H1 (cell line): ENCODE results near the gene SLC24A3. TPM values are rescaled to one million over a fixed set of nuclear protein-coding genes. Genes with fewer than 3 reads are reported as not detected.

Experiments
- BCL11A ChIP-seq, 2 experiments: IDR thresholded peaks; one replicate each; pipeline ENCODE4 v1.6.1; 2011; ENCODE audit warnings: low read depth in 2 of 2, low read length in 2 of 2, mild to moderate bottlenecking in 2 of 2
- JUN ChIP-seq: IDR thresholded peaks from 2 replicates; pipeline ENCODE4 v1.6.1; 2011; ENCODE audit warnings: low read depth, mild to moderate bottlenecking, improper control_type of control experiment, low read length
- PHF8 ChIP-seq: fragments of 200-600 bp; sonication (generic); conservative IDR thresholded peaks from 2 replicates; pipeline ENCODE4 v1.7.1; 2012; ENCODE audit warnings: low read depth, mild to moderate bottlenecking, inconsistent platforms, low read length, moderate library complexity
- RBBP5 ChIP-seq: IDR thresholded peaks from 2 replicates; pipeline ENCODE4 v1.7.1; 2012; ENCODE audit warnings: low read depth, mild to moderate bottlenecking, inconsistent platforms, low read length, moderate library complexity, borderline replicate concordance
- RFX5 ChIP-seq: IDR thresholded peaks from 2 replicates; pipeline ENCODE4 v1.6.1; 2011; ENCODE audit warnings: low read depth, low read length, improper control_type of control experiment, borderline replicate concordance
- SP4 ChIP-seq: IDR thresholded peaks from 2 replicates; pipeline ENCODE4 v1.6.1; 2012; ENCODE audit warnings: low read length, inconsistent platforms
- SRF ChIP-seq: IDR thresholded peaks from 2 replicates; pipeline ENCODE4 v1.6.1; 2011; ENCODE audit warnings: mild to moderate bottlenecking, low read depth, low read length, moderate library complexity
- TAF7 ChIP-seq: optimal IDR thresholded peaks from 2 replicates; pipeline ENCODE3; 2011; ENCODE audit warnings: low read depth, mild to moderate bottlenecking, inconsistent platforms, low read length, moderate library complexity, borderline replicate concordance
- TCF12 ChIP-seq: IDR thresholded peaks from 2 replicates; pipeline ENCODE4 v1.6.1; 2011; ENCODE audit warnings: low read depth, mild to moderate bottlenecking, low read length
- polyA plus RNA-seq, 7 experiments: library from polyadenylated mRNA; depleted of rRNA in 3 of 7; stranded (reverse) in 5 of 7; unstranded in 2 of 7; fragments of >200 nt in 5 of 7; fragments of 200-250 nt in 2 of 7; gene quantifications; 1 replicate in 5 of 7; 2 replicates in 1 of 7; 4 replicates in 1 of 7; pipeline versions ENCODE4 v1.2.1 to v1.2.3, GENCODE V29; 2011 to 2013; ENCODE audit warnings: missing spikeins in 2 of 7, mixed read lengths in 2 of 7
- total RNA-seq: library from RNA; stranded (reverse); fragmentation: NEBNext Ultra II Directional; extraction: Animal tissue kit (Norgen Biotek cat#: 25700); gene quantifications from 2 replicates; pipeline ENCODE4 v1.2.1, GENCODE V29; 2021
- TF ChIP-seq, protein P1 (sequence below): IDR thresholded peaks from 2 replicates; pipeline ENCODE4 v1.6.1; 2011; ENCODE audit warnings: low read depth, mild to moderate bottlenecking, low read length; ENCODE audit not compliant: insufficient read depth

SLC24A3 gene
- total and polyA plus RNA-seq, 2 of the 8 experiments (the other 6 are each of a cell fraction or from before 2014, with no cell fraction given): 4.5 to 6.3 TPM

DNA sequence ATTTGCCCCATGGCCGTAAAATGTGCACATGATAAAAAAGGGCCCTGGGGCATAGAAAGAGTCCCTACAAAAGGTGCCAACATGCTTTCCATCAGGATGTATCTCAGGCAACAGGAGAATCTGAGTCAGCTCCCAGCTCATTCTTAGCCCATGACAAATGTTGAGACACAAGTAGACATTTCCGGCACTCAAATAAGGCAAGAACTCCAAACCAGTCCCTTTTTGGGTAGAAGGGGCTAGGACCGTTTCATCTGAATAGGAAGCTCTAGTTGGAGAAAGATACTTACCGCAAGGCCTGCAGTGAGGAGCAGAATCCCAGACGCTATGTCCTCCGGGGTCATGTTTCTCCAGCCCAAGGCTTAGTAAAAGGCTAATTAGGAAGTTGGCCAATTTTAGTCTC, 284.6 kb downstream of the SLC24A3 start (continued):
- TF ChIP-seq RBBP5 (no peak), SRF (no peak), JUN (no peak), TAF7 (no peak), PHF8 (no peak), BCL11A (IDR thresholded peaks at IDR 0.05; ENCODE audit: low read depth in 2 of 2, low read length in 2 of 2) (no peak), TCF12 (no peak), SP4 (no peak), RFX5 (no peak)
- TF ChIP-seq, protein P1, sequence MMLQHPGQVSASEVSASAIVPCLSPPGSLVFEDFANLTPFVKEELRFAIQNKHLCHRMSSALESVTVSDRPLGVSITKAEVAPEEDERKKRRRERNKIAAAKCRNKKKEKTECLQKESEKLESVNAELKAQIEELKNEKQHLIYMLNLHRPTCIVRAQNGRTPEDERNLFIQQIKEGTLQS: no peak
